ENCODE results near the gene KRT23.

DNA sequence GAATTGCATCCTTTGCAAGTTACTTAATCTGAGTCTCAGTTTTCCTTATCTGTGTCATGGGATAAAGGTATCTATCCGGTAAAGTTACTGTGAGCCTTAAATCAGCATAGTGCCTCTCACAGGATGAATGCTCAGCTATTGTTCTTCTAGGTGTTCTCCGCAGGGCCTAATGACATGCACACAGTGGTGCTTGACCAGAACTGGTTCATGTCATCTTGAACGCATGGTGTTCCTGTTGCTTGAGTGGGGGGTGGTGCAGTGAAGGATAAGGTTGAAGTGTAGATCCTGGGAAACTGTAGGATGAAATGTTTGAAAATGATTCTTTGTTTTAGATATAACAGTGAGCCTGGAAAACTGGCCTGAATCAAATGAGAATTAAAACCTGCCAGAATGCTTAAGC lies 42.7 kb upstream of the KRT23 start:
- TF ChIP-seq, protein P1, sequence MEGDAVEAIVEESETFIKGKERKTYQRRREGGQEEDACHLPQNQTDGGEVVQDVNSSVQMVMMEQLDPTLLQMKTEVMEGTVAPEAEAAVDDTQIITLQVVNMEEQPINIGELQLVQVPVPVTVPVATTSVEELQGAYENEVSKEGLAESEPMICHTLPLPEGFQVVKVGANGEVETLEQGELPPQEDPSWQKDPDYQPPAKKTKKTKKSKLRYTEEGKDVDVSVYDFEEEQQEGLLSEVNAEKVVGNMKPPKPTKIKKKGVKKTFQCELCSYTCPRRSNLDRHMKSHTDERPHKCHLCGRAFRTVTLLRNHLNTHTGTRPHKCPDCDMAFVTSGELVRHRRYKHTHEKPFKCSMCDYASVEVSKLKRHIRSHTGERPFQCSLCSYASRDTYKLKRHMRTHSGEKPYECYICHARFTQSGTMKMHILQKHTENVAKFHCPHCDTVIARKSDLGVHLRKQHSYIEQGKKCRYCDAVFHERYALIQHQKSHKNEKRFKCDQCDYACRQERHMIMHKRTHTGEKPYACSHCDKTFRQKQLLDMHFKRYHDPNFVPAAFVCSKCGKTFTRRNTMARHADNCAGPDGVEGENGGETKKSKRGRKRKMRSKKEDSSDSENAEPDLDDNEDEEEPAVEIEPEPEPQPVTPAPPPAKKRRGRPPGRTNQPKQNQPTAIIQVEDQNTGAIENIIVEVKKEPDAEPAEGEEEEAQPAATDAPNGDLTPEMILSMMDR (conservative IDR thresholded peaks at IDR 0.05; ENCODE audit: low read length) = no peak
- no peak for TF ChIP-seq EZH2phosphoT487 (IDR thresholded peaks at IDR 0.05; ENCODE audit: borderline replicate concordance)
